ENCODE measurements around the gene LILRB1.

The LILRB1 gene

GRCh38 chr19:54650108-54650655 is 19.9 kb downstream of the LILRB1 start:
- H4K20me1 ChIP-seq (ENCODE audit: low read depth, low read length): no peaks in the 10 kb centered on the region
- H3K27me3 ChIP-seq (ENCODE audit: low read length): no peaks in the 10 kb centered on the region
- H3K36me3 ChIP-seq (ENCODE audit: low read length): no peaks in the 10 kb centered on the region
- no peaks in the 10 kb centered on the region for H3K9me2 ChIP-seq (replicated peaks; ENCODE audit: insufficient read depth, low read length)
- no peaks in the 10 kb centered on the region for H3K9me3 ChIP-seq (ENCODE audit: insufficient read depth, low read length)
- H3K27ac ChIP-seq (ENCODE audit: low read depth, low read length): no peak overlapping the region
- no peak overlapping the region for H3K4me3 ChIP-seq (ENCODE audit: insufficient read depth, low read length, poor library complexity, severe bottlenecking)
- TF ChIP-seq CTCF (IDR thresholded peaks at IDR 0.05; ENCODE audit: insufficient read depth, low read length, poor library complexity, severe bottlenecking) (no peak), EZH2phosphoT487 (conservative IDR thresholded peaks at IDR 0.05; ENCODE audit: low read length) (no peak)
- no peaks in the 10 kb centered on the region for H3K79me2 ChIP-seq (ENCODE audit: insufficient read depth, low read length)
- H3K9ac ChIP-seq (ENCODE audit: low read length): no peak overlapping the region
- no peaks in the 10 kb centered on the region for H3F3A ChIP-seq (ENCODE audit: insufficient read depth)
- H3K4me2 ChIP-seq (ENCODE audit: low read depth, low read length, poor library complexity, severe bottlenecking): no peak overlapping the region
- no peak overlapping the region for H2AFZ ChIP-seq (ENCODE audit: low read depth, low read length, severe bottlenecking)

GRCh38 chr19:54653181-54653809 is 23.0 kb downstream of the LILRB1 start:
- no peaks in the 10 kb centered on the region for H3K79me2 ChIP-seq (ENCODE audit: insufficient read depth, low read length)
- H3K4me2 ChIP-seq (ENCODE audit: low read depth, low read length, poor library complexity, severe bottlenecking): no peak overlapping the region
- H2AFZ ChIP-seq (ENCODE audit: low read depth, low read length, severe bottlenecking): no peak overlapping the region
- H3K9me3 ChIP-seq (ENCODE audit: insufficient read depth, low read length): no peaks in the 10 kb centered on the region
- no peaks in the 10 kb centered on the region for H3K36me3 ChIP-seq (ENCODE audit: low read length)
- H4K20me1 ChIP-seq (ENCODE audit: low read depth, low read length): no peaks in the 10 kb centered on the region
- TF ChIP-seq EZH2phosphoT487 (conservative IDR thresholded peaks at IDR 0.05; ENCODE audit: low read length) (no peak), CTCF (IDR thresholded peaks at IDR 0.05; ENCODE audit: insufficient read depth, low read length, poor library complexity, severe bottlenecking) (peak; percentile 48)
- H3K27ac ChIP-seq (ENCODE audit: low read depth, low read length): no peak overlapping the region
- no peaks in the 10 kb centered on the region for H3K27me3 ChIP-seq (ENCODE audit: low read length)
- H3F3A ChIP-seq (ENCODE audit: insufficient read depth): no peaks in the 10 kb centered on the region
- no peak overlapping the region for H3K9ac ChIP-seq (ENCODE audit: low read length)
- no peak overlapping the region for H3K4me3 ChIP-seq (ENCODE audit: insufficient read depth, low read length, poor library complexity, severe bottlenecking)
- no peaks in the 10 kb centered on the region for H3K9me2 ChIP-seq (replicated peaks; ENCODE audit: insufficient read depth, low read length)

DNA sequence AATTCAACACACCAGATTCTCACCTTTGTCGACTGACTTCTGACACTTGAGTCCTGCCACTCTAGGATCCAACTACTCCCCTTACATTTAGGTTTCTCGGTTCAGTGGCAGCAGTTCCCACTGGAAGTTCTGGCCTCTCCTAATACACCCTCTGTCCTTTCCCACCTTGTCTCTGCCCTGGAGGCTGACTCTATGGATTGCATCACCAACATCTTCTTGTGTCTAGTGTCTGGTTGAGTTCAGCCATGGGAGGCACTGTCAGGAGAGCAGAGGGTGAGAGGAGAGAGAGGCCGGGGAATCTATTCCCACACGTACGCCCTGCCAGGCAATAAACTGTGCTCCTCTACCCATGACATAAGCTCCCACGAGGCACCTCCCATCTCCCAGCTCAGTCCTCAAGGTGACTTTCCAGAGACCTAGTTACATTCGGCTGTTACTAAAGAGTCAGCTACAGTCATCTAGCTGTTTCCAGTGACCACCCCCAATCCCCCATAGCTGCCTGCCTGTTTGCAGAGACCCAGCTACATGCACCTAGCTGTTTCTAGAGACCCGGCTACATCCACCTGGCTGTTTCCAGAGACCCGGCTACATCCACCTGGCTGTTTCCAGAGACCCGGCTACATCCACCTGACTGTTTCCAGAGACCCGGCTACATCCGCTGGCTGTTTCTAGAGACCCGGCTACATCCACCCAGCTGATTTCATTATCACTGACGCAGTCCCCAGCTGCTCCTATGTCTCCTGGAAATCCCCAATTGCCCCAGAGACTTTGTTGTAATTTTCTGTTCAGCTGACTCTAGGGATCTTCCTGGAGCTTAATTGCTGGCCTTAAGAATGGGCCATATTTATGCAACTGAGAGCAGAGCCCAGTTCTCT is 24.4 kb downstream of the LILRB1 start:
- Histone ChIP-seq H3K27ac (ENCODE audit: low read depth, low read length) (no peak overlapping the region), H2AFZ (ENCODE audit: low read depth, low read length, severe bottlenecking) (no peak overlapping the region), H3K36me3 (ENCODE audit: low read length) (no peaks in the 10 kb centered on the region), H3K9me3 (ENCODE audit: insufficient read depth, low read length) (no peaks in the 10 kb centered on the region), H3K27me3 (ENCODE audit: low read length) (no peaks in the 10 kb centered on the region), H3K4me3 (ENCODE audit: insufficient read depth, low read length, poor library complexity, severe bottlenecking) (no peak overlapping the region), H3K9ac (ENCODE audit: low read length) (no peak overlapping the region), H4K20me1 (ENCODE audit: low read depth, low read length) (no peaks in the 10 kb centered on the region), H3K9me2 (replicated peaks; ENCODE audit: insufficient read depth, low read length) (no peaks in the 10 kb centered on the region), H3K79me2 (ENCODE audit: insufficient read depth, low read length) (no peaks in the 10 kb centered on the region), H3F3A (ENCODE audit: insufficient read depth) (no peaks in the 10 kb centered on the region), H3K4me2 (ENCODE audit: low read depth, low read length, poor library complexity, severe bottlenecking) (no peak overlapping the region)
- TF ChIP-seq CTCF (IDR thresholded peaks at IDR 0.05; ENCODE audit: insufficient read depth, low read length, poor library complexity, severe bottlenecking): no peak
- no peak for TF ChIP-seq EZH2phosphoT487 (conservative IDR thresholded peaks at IDR 0.05; ENCODE audit: low read length)

Data from SU-DHL-6 (cell line).